Esophagus squamous epithelium (tissue), 5 donors: ENCODE measurements around the gene CDH18. TPM values are rescaled to one million over a fixed set of nuclear protein-coding genes. Genes with fewer than 3 reads are reported as not detected.

Source experiments
- DNase-seq: peaks from one replicate; lab custom pipeline; 2025; lab: John Stamatoyannopoulos, UW
- H3K27ac ChIP-seq, 4 donors: fragments of 200-600 bp; sonication (generic); one replicate each; pipeline ENCODE4 v1.5.1; 2016 to 2019; ENCODE audit warnings: mild to moderate bottlenecking in 1 of 4
- H3K27me3 ChIP-seq, 4 donors: fragments of 200-600 bp; sonication (generic); 1 replicate in 3 of 4; 2 replicates in 1 of 4; pipeline versions ENCODE4 v1.5.1 to v1.6.0; 2017 to 2021; ENCODE audit warnings: antibody characterized with exemption in 1 of 4
- H3K36me3 ChIP-seq, 3 donors: fragments of 200-600 bp; sonication (generic); one replicate each; pipeline ENCODE4 v1.5.1; 2016 to 2019
- H3K4me1 ChIP-seq, 3 donors: fragments of 200-600 bp; sonication (generic); one replicate each; pipeline ENCODE4 v1.5.1; 2017 to 2019
- H3K4me3 ChIP-seq, 4 donors: fragments of 200-600 bp; sonication (generic); 1 replicate in 3 of 4; 2 replicates in 1 of 4; pipeline ENCODE4 v1.5.1; 2016 to 2019; ENCODE audit warnings: mild to moderate bottlenecking in 2 of 4, moderate library complexity in 1 of 4
- H3K9me3 ChIP-seq, 3 donors: fragments of 200-600 bp; sonication (generic); one replicate each; pipeline ENCODE4 v1.5.1; 2016 to 2019
- CTCF ChIP-seq, 6 experiments: fragments of 450-650 bp in 4 of 6; fragments of 200-600 bp in 2 of 6; sonication (generic) in 2 of 6; IDR thresholded peaks; one replicate each; pipeline ENCODE4 v1.5.1; 2016 to 2019; ENCODE audit warnings: antibody characterized with exemption in 6 of 6, mild to moderate bottlenecking in 4 of 6, moderate library complexity in 4 of 6
- POLR2A ChIP-seq, 4 donors: fragments of 450-650 bp; IDR thresholded peaks; one replicate each; pipeline ENCODE4 v1.6.1; 2017; ENCODE audit warnings: antibody characterized with exemption in 4 of 4, mild to moderate bottlenecking in 4 of 4, moderate library complexity in 3 of 4
- WGBS, 2 donors: methylation state at CpG; one replicate each; pipeline ENCODE4 v1.1.5; 2018; 5-methylcytosine and 5-hydroxymethylcytosine counted together
- intact Hi-C: fragments of 100-400 bp; cut with DNase I; formaldehyde crosslinking; loops from one replicate; pipeline ENCODE4 v1.15.0; 2022
- total RNA-seq, 4 donors: library from RNA; depleted of rRNA; stranded (reverse); fragments of >200 nt; gene quantifications; one replicate each; pipeline ENCODE4 v1.1.0, GENCODE V29; 2016
- donor health status: DM: yes; HTN: yes; CAD: no.

The CDH18 gene
- total RNA-seq, 4 donors from 2014 or later = not detected

GRCh38 chr5:19565466-19565865 is 422.5 kb downstream of the CDH18 start:
- TF ChIP-seq POLR2A (IDR thresholded peaks at IDR 0.05) = no peak
- TF ChIP-seq CTCF (IDR thresholded peaks at IDR 0.05) = no peak
- H3K27me3 ChIP-seq = no peaks in the 10 kb centered on the region
- intact Hi-C loops = no loop called here
- H3K4me1 ChIP-seq = no peaks in the 10 kb centered on the region
- no peak for DNase-seq
- 42 to 85% methylated on average over 1 of the region's 1 CpG for WGBS, 2 donors
- H3K4me3 ChIP-seq = no peak overlapping the region
- no peak overlapping the region for H3K27ac ChIP-seq
- no peaks in the 10 kb centered on the region for H3K36me3 ChIP-seq
- no peaks in the 10 kb centered on the region for H3K9me3 ChIP-seq

- no CpG with 5 or more reads among the region's 2 CpGs for WGBS, 2 donors
- H3K4me1 ChIP-seq = no peaks in the 10 kb centered on the region
- DNase-seq = no peak
Observed at GRCh38 chr5:19564036-19564435, 424.0 kb downstream of the CDH18 start.

GRCh38 chr5:19555876-19556275 is 432.1 kb downstream of the CDH18 start:
- Histone ChIP-seq H3K27ac (no peak overlapping the region), H3K9me3 (no peaks in the 10 kb centered on the region), H3K4me3 (no peak overlapping the region), H3K27me3 (no peaks in the 10 kb centered on the region), H3K4me1 (no peaks in the 10 kb centered on the region), H3K36me3 (no peaks in the 10 kb centered on the region)
- intact Hi-C loops = no loop called here
- DNase-seq = no peak
- TF ChIP-seq POLR2A (IDR thresholded peaks at IDR 0.05) (no peak), CTCF (IDR thresholded peaks at IDR 0.05) (no peak)

More at GRCh38 chr5:19564036-19564435, 424.0 kb downstream of the CDH18 start:
- H3K9me3 ChIP-seq = no peaks in the 10 kb centered on the region
- intact Hi-C loops = no loop called here
- no peak overlapping the region for H3K4me3 ChIP-seq
- H3K27ac ChIP-seq = no peak overlapping the region
- H3K36me3 ChIP-seq = no peaks in the 10 kb centered on the region
- TF ChIP-seq CTCF (IDR thresholded peaks at IDR 0.05) = no peak
- TF ChIP-seq POLR2A (IDR thresholded peaks at IDR 0.05) = no peak
- H3K27me3 ChIP-seq = no peaks in the 10 kb centered on the region

DNA sequence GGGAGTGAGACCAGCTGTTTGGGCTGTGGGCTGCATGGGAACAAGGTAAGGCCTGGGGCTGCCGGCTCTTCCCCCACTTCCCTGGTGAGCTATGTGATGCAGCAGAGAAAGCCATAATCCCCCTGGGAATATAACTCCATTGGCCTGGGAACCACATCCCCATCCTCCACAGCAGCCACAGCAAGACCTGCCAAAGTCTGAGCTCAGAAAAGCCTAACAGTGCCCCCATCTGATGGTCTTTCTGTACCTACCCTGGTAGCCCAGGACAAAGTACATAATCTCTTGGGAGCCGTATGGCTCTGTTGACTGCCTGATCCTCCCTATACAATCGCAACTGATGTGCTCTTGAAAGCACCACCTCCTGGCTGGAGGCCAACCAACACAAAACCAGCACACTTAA is 432.6 kb downstream of the CDH18 start:
- no peak overlapping the region for H3K27ac ChIP-seq
- no peaks in the 10 kb centered on the region for H3K9me3 ChIP-seq
- no peak for DNase-seq
- TF ChIP-seq POLR2A (IDR thresholded peaks at IDR 0.05) (no peak), CTCF (IDR thresholded peaks at IDR 0.05) (no peak)
- H3K4me3 ChIP-seq = no peak overlapping the region
- intact Hi-C loops = no loop called here
- no peaks in the 10 kb centered on the region for H3K4me1 ChIP-seq
- WGBS, 2 donors = 83 to 90% methylated on average over 2 of the region's 3 CpGs
- H3K27me3 ChIP-seq = no peaks in the 10 kb centered on the region
- H3K36me3 ChIP-seq = no peaks in the 10 kb centered on the region

- 76 to 79% methylated on average over 1 of the region's 1 CpG for WGBS, 2 donors
Observed at GRCh38 chr5:19554524-19554923, 433.5 kb downstream of the CDH18 start.

More at GRCh38 chr5:19554524-19554923, 433.5 kb downstream of the CDH18 start:
- H3K36me3 ChIP-seq = no peaks in the 10 kb centered on the region
- no peak overlapping the region for H3K27ac ChIP-seq
- H3K4me1 ChIP-seq = no peaks in the 10 kb centered on the region
- H3K27me3 ChIP-seq = no peaks in the 10 kb centered on the region
- no peak overlapping the region for H3K4me3 ChIP-seq
- DNase-seq = no peak
- H3K9me3 ChIP-seq = no peaks in the 10 kb centered on the region
- no peak for TF ChIP-seq POLR2A (IDR thresholded peaks at IDR 0.05)
- TF ChIP-seq CTCF (IDR thresholded peaks at IDR 0.05) = no peak
- intact Hi-C loops = no loop called here
